H9 (cell line): ENCODE results near the gene DENND5B. TPM values are rescaled to one million over a fixed set of nuclear protein-coding genes. Genes with fewer than 3 reads are reported as not detected.
A peak's percentile ranks its signal among the peaks of the same experiment; 100 is the strongest.

Source experiments
- DNase-seq: peaks from one replicate; pipeline ENCODE4 v3.0.0-alpha.2; 2017
- H2AFZ ChIP-seq: one replicate; pipeline ENCODE4 v1.6.1; 2013; ENCODE audit warnings: mild to moderate bottlenecking, low read length, control low read depth, moderate library complexity
- H2AK5ac ChIP-seq: 2 replicates; pipeline ENCODE4 v1.6.1; 2013; ENCODE audit warnings: low read length, control low read depth, mixed read lengths; ENCODE audit not compliant: insufficient read length
- H2BK120ac ChIP-seq: one replicate; pipeline ENCODE4 v1.6.1; 2013; ENCODE audit warnings: low read depth, mild to moderate bottlenecking, low read length, control low read depth, inconsistent platforms; ENCODE audit not compliant: poor library complexity, severe bottlenecking
- H2BK12ac ChIP-seq: 2 replicates; pipeline ENCODE4 v1.6.1; 2013; ENCODE audit warnings: low read length, control low read depth, mixed read lengths, low read depth; ENCODE audit not compliant: insufficient read length
- H2BK15ac ChIP-seq: 2 replicates; pipeline ENCODE4 v1.6.1; 2013; ENCODE audit warnings: low read depth, low read length, control low read depth
- H2BK20ac ChIP-seq: one replicate; pipeline ENCODE4 v1.6.1; 2013; ENCODE audit warnings: low read depth, mild to moderate bottlenecking, low read length, control low read depth, inconsistent platforms; ENCODE audit not compliant: poor library complexity, severe bottlenecking
- H2BK5ac ChIP-seq: 2 replicates; pipeline ENCODE4 v1.6.1; 2013; ENCODE audit warnings: low read length, control low read depth, mixed read lengths; ENCODE audit not compliant: insufficient read length
- H3K14ac ChIP-seq: 2 replicates; pipeline ENCODE4 v1.6.1; 2013; ENCODE audit warnings: low read length, control low read depth; ENCODE audit not compliant: insufficient read depth
- H3K18ac ChIP-seq: 2 replicates; pipeline ENCODE4 v1.6.1; 2013; ENCODE audit warnings: low read depth, mild to moderate bottlenecking, mixed read lengths, low read length, control low read depth; ENCODE audit not compliant: insufficient read length
- H3K23ac ChIP-seq: 2 replicates; pipeline ENCODE4 v1.6.1; 2013; ENCODE audit warnings: low read length, control low read depth, mixed read lengths, low read depth; ENCODE audit not compliant: insufficient read length
- H3K23me2 ChIP-seq: 2 replicates; pipeline ENCODE4 v1.6.1; 2013; ENCODE audit warnings: low read depth, mild to moderate bottlenecking, mixed read lengths, low read length, control low read depth; ENCODE audit not compliant: insufficient read length, poor library complexity, severe bottlenecking
- H3K27ac ChIP-seq: 2 replicates; pipeline ENCODE4 v1.5.1; 2013; ENCODE audit warnings: low read length, control low read depth, mixed read lengths, low read depth; ENCODE audit not compliant: insufficient read length
- H3K27me3 ChIP-seq: 2 replicates; pipeline ENCODE4 v1.6.1; 2013; ENCODE audit warnings: low read length, control low read depth, inconsistent platforms; ENCODE audit not compliant: insufficient read depth
- H3K4ac ChIP-seq: 2 replicates; pipeline ENCODE4 v1.6.1; 2013; ENCODE audit warnings: low read depth, mild to moderate bottlenecking, control low read depth, inconsistent platforms, low read length, moderate library complexity
- H3K4me1 ChIP-seq: 2 replicates; pipeline ENCODE4 v1.6.1; 2013; ENCODE audit warnings: low read length, control low read depth, inconsistent platforms; ENCODE audit not compliant: insufficient read depth
- H3K4me2 ChIP-seq: 2 replicates; pipeline ENCODE4 v1.6.1; 2013; ENCODE audit warnings: low read length, control low read depth, mixed read lengths; ENCODE audit not compliant: insufficient read length, insufficient read depth
- H3K56ac ChIP-seq: 2 replicates; pipeline ENCODE4 v1.6.1; 2013; ENCODE audit warnings: low read depth, mild to moderate bottlenecking, mixed read lengths, low read length, control low read depth; ENCODE audit not compliant: insufficient read length
- H3K79me1 ChIP-seq: 2 replicates; pipeline ENCODE4 v1.6.1; 2013; ENCODE audit warnings: low read depth, mild to moderate bottlenecking, moderate library complexity, low read length, control low read depth, inconsistent platforms; ENCODE audit not compliant: insufficient read depth, poor library complexity, severe bottlenecking
- H3K79me2 ChIP-seq: 2 replicates; pipeline ENCODE4 v1.6.1; 2013; ENCODE audit warnings: low read length, control low read depth, inconsistent platforms; ENCODE audit not compliant: insufficient read depth
- H3K9ac ChIP-seq: 2 replicates; pipeline ENCODE4 v1.6.1; 2013; ENCODE audit warnings: low read length, control low read depth, mixed read lengths; ENCODE audit not compliant: insufficient read length; ENCODE audit errors: extremely low read depth
- H3K9me3 ChIP-seq: one replicate; pipeline ENCODE4 v1.6.1; 2013; ENCODE audit warnings: low read depth, low read length, inconsistent platforms; ENCODE audit not compliant: control insufficient read depth
- H3T11ph ChIP-seq: one replicate; pipeline ENCODE4 v1.6.1; 2013; ENCODE audit warnings: mild to moderate bottlenecking, low read length, control low read depth, inconsistent platforms
- H4K20me1 ChIP-seq: one replicate; pipeline ENCODE4 v1.6.1; 2013; ENCODE audit not compliant: control insufficient read depth, insufficient read length, insufficient read depth
- H4K5ac ChIP-seq: 2 replicates; pipeline ENCODE4 v1.6.1; 2013; ENCODE audit warnings: low read depth, mild to moderate bottlenecking, mixed read lengths, low read length, control low read depth; ENCODE audit not compliant: insufficient read length
- H4K8ac ChIP-seq: replicated peaks from 2 replicates; pipeline ENCODE4 v1.6.1; 2013; ENCODE audit warnings: low read length, control low read depth, mixed read lengths, low read depth; ENCODE audit not compliant: insufficient read length
- H4K91ac ChIP-seq: 2 replicates; pipeline ENCODE4 v1.6.1; 2013; ENCODE audit warnings: low read depth, mild to moderate bottlenecking, moderate library complexity, mixed read lengths, low read length, control low read depth; ENCODE audit not compliant: insufficient read length
- H3K27ac Mint-ChIP-seq, 3 experiments: 2 replicates in 2 of 3; 3 replicates in 1 of 3; pipeline ENCODE4 v1.8.0; 2020 to 2021; ENCODE audit warnings: mixed read lengths in 3 of 3, mild to moderate bottlenecking in 1 of 3, moderate library complexity in 1 of 3
- H3K27me3 Mint-ChIP-seq: 2 replicates; pipeline ENCODE4 v1.8.0; 2021; ENCODE audit warnings: low read depth, mild to moderate bottlenecking, moderate library complexity, mixed read lengths
- H3K36me3 Mint-ChIP-seq, 3 experiments: 2 replicates in 2 of 3; 3 replicates in 1 of 3; pipeline ENCODE4 v1.8.0; 2020 to 2021; ENCODE audit warnings: low read depth in 3 of 3, mixed read lengths in 3 of 3; ENCODE audit not compliant: insufficient read depth in 1 of 3
- H3K4me1 Mint-ChIP-seq, 2 experiments: 2 replicates each; pipeline ENCODE4 v1.8.0; 2020; ENCODE audit warnings: mixed read lengths in 2 of 2
- H3K4me3 Mint-ChIP-seq, 2 experiments: 2 replicates in 1 of 2; 3 replicates in 1 of 2; pipeline ENCODE4 v1.8.0; 2020 to 2021; ENCODE audit warnings: mild to moderate bottlenecking in 2 of 2, mixed read lengths in 2 of 2, moderate library complexity in 1 of 2
- H3K9me3 Mint-ChIP-seq, 2 experiments: 2 replicates in 1 of 2; 3 replicates in 1 of 2; pipeline ENCODE4 v1.8.0; 2020; ENCODE audit warnings: mild to moderate bottlenecking in 2 of 2, mixed read lengths in 2 of 2, moderate library complexity in 1 of 2
- CTCF ChIP-seq: fragments of 200-600 bp; sonication (generic); conservative IDR thresholded peaks from 3 replicates; pipeline ENCODE4 v1.8.0; 2021; ENCODE audit warnings: antibody characterized with exemption, mild to moderate bottlenecking
- WGBS: extraction: QIAGEN DNeasy Blood & Tissue Kit; methylation state at CpG from one replicate; pipeline ENCODE4 v1.1.7; 2013; ENCODE audit warnings: missing lambda C conversion rate, low lambda C conversion rate, mixed read lengths; ENCODE audit not compliant: insufficient read length; ENCODE audit errors: extremely low coverage; 5-methylcytosine and 5-hydroxymethylcytosine counted together
- total RNA-seq: library from RNA; stranded (reverse); gene quantifications from 2 replicates; pipeline ENCODE4 v1.2.1, GENCODE V29; 2021

Gene DENND5B
- total RNA-seq, 1 experiment from 2014 or later = 13.4 TPM

- no peak overlapping the region for H4K91ac ChIP-seq
- no peak overlapping the region for H3K18ac ChIP-seq
- no peak for TF ChIP-seq CTCF
- Mint-ChIP-seq H3K4me3 (no peak overlapping the region), H3K9me3 (peaks cover 0 to 5% of the 10 kb centered on the region in 2 experiments; a peak in 1 of 5 replicates), H3K27ac (peak overlapping the region in 1 of 3 experiments; percentile 72; a peak in 2 of 7 replicates), H3K27me3 (no peaks in the 10 kb centered on the region), H3K4me1 (no peaks in the 10 kb centered on the region), H3K36me3 (peaks cover 0 to 10% (median 9%) of the 10 kb centered on the region in 3 experiments; a peak in 4 of 7 replicates)
- H3K27me3 ChIP-seq = no peaks in the 10 kb centered on the region
- no peaks in the 10 kb centered on the region for H3K4me1 ChIP-seq
- no peak overlapping the region for H2BK20ac ChIP-seq
- H3K79me1 ChIP-seq = no peaks in the 10 kb centered on the region
- no peak overlapping the region for H2BK5ac ChIP-seq
- H3K79me2 ChIP-seq = no peaks in the 10 kb centered on the region
- no peak overlapping the region for H3K4ac ChIP-seq
- no peak overlapping the region for H3K9ac ChIP-seq
- no peak overlapping the region for H3K56ac ChIP-seq
- H3K9me3 ChIP-seq = no peaks in the 10 kb centered on the region
- H4K8ac ChIP-seq = no peak overlapping the region
- H3K14ac ChIP-seq = no peak overlapping the region
- H3T11ph ChIP-seq = no peak overlapping the region
- H2AFZ ChIP-seq = no peak overlapping the region
- H2AK5ac ChIP-seq = no peak overlapping the region
- H4K5ac ChIP-seq = no peak overlapping the region
- no peak for DNase-seq
- H2BK15ac ChIP-seq = no peak overlapping the region
- no peak overlapping the region for H2BK120ac ChIP-seq
- H3K27ac ChIP-seq = no peak overlapping the region
- no peaks in the 10 kb centered on the region for H3K23me2 ChIP-seq
- H3K4me2 ChIP-seq = no peak overlapping the region
- H2BK12ac ChIP-seq = no peak overlapping the region
- WGBS = no CpG with 5 or more reads among the region's 7 CpGs
- no peaks in the 10 kb centered on the region for H4K20me1 ChIP-seq
- H3K23ac ChIP-seq = no peak overlapping the region
These were observed 119.1 kb downstream of the DENND5B start for GRCh38 chr12:31471823-31472222.
